Nephron (organoid): ENCODE results near the gene POC1A.

ENCODE experiments used
- H3K27ac Mint-ChIP-seq, 3 experiments: 2 replicates each; pipeline ENCODE4 v1.8.0; 2020; ENCODE audit warnings: mixed read lengths in 3 of 3, mild to moderate bottlenecking in 2 of 3, moderate library complexity in 1 of 3
- H3K27me3 Mint-ChIP-seq: 2 replicates; pipeline ENCODE4 v1.8.0; 2021; ENCODE audit warnings: low read depth, mild to moderate bottlenecking, moderate library complexity, mixed read lengths
- H3K36me3 Mint-ChIP-seq: 2 replicates; pipeline ENCODE4 v1.8.0; 2020; ENCODE audit warnings: low read depth, mixed read lengths
- H3K4me1 Mint-ChIP-seq: 2 replicates; pipeline ENCODE4 v1.8.0; 2020; ENCODE audit warnings: mixed read lengths
- H3K4me3 Mint-ChIP-seq, 3 experiments: 2 replicates each; pipeline ENCODE4 v1.8.0; 2020; ENCODE audit warnings: mild to moderate bottlenecking in 3 of 3, mixed read lengths in 3 of 3, moderate library complexity in 2 of 3
- H3K9me3 Mint-ChIP-seq: 2 replicates; pipeline ENCODE4 v1.8.0; 2020; ENCODE audit warnings: mixed read lengths
- TF ChIP-seq, protein P1 (sequence below), 3 experiments: fragments of 200-600 bp; sonication (generic); IDR thresholded peaks; one replicate each; pipeline ENCODE4 v1.5.0; 2021; ENCODE audit warnings: antibody characterized with exemption in 3 of 3; ENCODE audit not compliant: unreplicated experiment in 3 of 3

The POC1A gene

DNA sequence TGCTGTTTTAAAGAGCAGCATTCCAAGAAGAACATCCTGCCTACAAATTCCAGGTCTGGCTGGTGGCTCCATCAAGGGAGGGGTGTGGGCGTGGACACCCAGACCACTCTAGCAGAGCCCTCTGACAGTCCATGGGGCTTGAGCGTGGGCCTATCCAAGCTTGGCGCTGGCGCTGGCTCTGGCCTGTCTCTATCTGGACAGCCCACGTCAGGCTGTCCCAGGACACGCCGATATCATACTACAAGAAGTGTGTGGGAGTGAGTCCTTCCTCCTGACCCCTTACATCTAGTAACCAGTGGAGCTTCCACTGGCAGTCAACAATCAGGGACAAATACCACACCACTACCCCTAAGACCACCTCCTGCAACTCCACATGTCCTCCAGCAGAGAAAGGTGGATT is 80.7 kb downstream of the POC1A start:
- peaks cover 66% of the 10 kb centered on the region for H3K4me1 Mint-ChIP-seq
- no peaks in the 10 kb centered on the region for H3K9me3 Mint-ChIP-seq
- H3K36me3 Mint-ChIP-seq: no peaks in the 10 kb centered on the region
- TF ChIP-seq, protein P1, sequence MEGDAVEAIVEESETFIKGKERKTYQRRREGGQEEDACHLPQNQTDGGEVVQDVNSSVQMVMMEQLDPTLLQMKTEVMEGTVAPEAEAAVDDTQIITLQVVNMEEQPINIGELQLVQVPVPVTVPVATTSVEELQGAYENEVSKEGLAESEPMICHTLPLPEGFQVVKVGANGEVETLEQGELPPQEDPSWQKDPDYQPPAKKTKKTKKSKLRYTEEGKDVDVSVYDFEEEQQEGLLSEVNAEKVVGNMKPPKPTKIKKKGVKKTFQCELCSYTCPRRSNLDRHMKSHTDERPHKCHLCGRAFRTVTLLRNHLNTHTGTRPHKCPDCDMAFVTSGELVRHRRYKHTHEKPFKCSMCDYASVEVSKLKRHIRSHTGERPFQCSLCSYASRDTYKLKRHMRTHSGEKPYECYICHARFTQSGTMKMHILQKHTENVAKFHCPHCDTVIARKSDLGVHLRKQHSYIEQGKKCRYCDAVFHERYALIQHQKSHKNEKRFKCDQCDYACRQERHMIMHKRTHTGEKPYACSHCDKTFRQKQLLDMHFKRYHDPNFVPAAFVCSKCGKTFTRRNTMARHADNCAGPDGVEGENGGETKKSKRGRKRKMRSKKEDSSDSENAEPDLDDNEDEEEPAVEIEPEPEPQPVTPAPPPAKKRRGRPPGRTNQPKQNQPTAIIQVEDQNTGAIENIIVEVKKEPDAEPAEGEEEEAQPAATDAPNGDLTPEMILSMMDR (IDR thresholded peaks at IDR 0.05; ENCODE audit: unreplicated experiment in 3 of 3): no peak
- H3K4me3 Mint-ChIP-seq: no peak overlapping the region
- peak overlapping the region; percentile 75 to 99 (median 76) for H3K27ac Mint-ChIP-seq
- peaks cover 3% of the 10 kb centered on the region for H3K27me3 Mint-ChIP-seq

DNA sequence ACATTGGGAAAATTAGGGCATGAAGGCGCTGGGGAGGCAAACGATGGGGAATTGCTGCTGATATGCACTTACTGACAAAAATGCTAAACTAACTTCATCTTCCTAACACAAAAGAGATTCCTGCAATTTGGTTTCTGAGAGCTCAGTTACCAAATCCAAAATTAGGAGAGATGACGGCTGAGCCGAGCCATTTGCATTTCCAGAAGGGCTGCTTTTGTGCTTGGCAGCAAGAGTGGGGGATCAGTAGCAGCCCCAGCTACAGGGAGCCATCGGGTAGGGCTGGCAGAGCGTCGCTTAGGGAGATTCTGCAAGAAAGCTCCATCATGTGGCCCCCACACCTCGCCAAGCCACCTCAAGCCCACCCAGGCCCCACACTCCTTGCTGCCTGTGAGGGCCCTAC is 81.8 kb downstream of the POC1A start:
- Mint-ChIP-seq H3K9me3 (no peaks in the 10 kb centered on the region), H3K4me3 (no peak overlapping the region), H3K36me3 (no peaks in the 10 kb centered on the region), H3K27me3 (peaks cover 3% of the 10 kb centered on the region), H3K27ac (peak overlapping the region; percentile 77 to 99 (median 93)), H3K4me1 (peaks cover 69% of the 10 kb centered on the region)
- TF ChIP-seq, protein P1 (IDR thresholded peaks at IDR 0.05; ENCODE audit: unreplicated experiment in 3 of 3): no peak

- TF ChIP-seq, protein P1 (IDR thresholded peaks at IDR 0.05; ENCODE audit: unreplicated experiment in 3 of 3): no peak
- Mint-ChIP-seq H3K9me3 (no peaks in the 10 kb centered on the region), H3K27ac (peak overlapping the region; percentile 77 to 99 (median 93))
Observed at GRCh38 chr3:52072020-52072419, 82.2 kb downstream of the POC1A start.

DNA sequence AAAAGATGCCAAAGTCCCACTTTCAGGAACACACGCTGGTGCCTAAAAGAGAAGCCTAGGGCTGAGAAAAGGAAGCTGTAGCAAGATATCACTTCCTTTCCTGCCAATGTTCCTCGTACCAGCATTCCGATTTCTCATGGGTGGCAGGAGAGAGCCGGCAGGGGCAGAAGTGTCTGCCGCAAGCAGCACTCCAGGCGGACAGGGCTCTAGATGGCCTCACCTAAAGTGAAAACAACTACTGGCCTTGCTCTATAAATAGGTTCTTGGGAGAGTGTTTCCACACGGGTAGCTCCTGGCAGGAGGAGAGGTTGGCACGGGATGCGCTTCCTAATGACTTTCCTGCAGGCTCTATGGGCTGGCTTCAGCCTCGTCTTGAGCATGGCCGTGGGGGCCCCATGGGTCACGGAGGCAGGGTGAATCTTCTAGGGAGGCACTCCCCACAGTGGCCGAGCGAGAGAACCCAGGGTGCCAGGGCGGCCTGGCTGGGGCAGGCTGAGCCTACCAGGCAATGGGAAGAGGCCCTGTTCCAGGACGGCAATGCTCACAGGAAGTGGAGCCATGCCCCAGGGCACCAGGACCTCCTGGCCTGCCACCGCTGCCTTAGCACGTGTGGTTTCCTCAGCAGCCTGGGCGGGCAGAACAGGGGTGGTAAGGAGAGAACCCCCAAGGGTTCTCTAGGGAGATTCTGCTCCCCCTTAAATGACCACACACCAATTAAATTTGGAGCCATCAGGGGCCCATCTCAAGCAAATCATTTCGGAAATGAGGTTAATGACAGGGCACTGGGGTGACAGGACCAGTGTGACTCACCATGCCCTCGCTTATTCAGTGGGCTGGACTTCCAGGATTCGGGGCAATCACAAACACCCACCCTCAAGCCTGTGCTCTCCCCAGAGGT is 83.2 kb downstream of the POC1A start:
- H3K27ac Mint-ChIP-seq: peak overlapping the region; percentile 94 to 99 (median 97)
- H3K36me3 Mint-ChIP-seq: no peaks in the 10 kb centered on the region
- peaks cover 3% of the 10 kb centered on the region for H3K27me3 Mint-ChIP-seq
- H3K4me1 Mint-ChIP-seq: peaks cover 67% of the 10 kb centered on the region
- peak overlapping the region in 1 of 3 experiments; percentile 14 for H3K4me3 Mint-ChIP-seq
- TF ChIP-seq, protein P1 (IDR thresholded peaks at IDR 0.05; ENCODE audit: unreplicated experiment in 3 of 3): no peak
- no peaks in the 10 kb centered on the region for H3K9me3 Mint-ChIP-seq

More at GRCh38 chr3:52072020-52072419, 82.2 kb downstream of the POC1A start:
- H3K4me3 Mint-ChIP-seq: no peak overlapping the region
- H3K4me1 Mint-ChIP-seq: peaks cover 68% of the 10 kb centered on the region
- peaks cover 3% of the 10 kb centered on the region for H3K27me3 Mint-ChIP-seq
- H3K36me3 Mint-ChIP-seq: no peaks in the 10 kb centered on the region

GRCh38 chr3:52069855-52070254 is 84.4 kb downstream of the POC1A start:
- Mint-ChIP-seq H3K27ac (peak overlapping the region; percentile 94 to 99 (median 97)), H3K9me3 (no peaks in the 10 kb centered on the region), H3K36me3 (no peaks in the 10 kb centered on the region), H3K4me1 (peaks cover 59% of the 10 kb centered on the region), H3K27me3 (peaks cover 3% of the 10 kb centered on the region), H3K4me3 (no peak overlapping the region)
- TF ChIP-seq, protein P1 (IDR thresholded peaks at IDR 0.05; ENCODE audit: unreplicated experiment in 3 of 3): no peak
